Uterus (tissue), 2 donors: ENCODE measurements around the gene THEMIS.

Source experiments
- POLR2A ChIP-seq, 2 donors: fragments of 450-650 bp; IDR thresholded peaks; one replicate each; pipeline ENCODE4 v1.6.1; 2016; ENCODE audit warnings: antibody characterized with exemption in 2 of 2, mild to moderate bottlenecking in 1 of 2, moderate library complexity in 1 of 2
- TF ChIP-seq, protein P1 (sequence below), 4 experiments: fragments of 200-600 bp in 2 of 4; fragments of 450-650 bp in 2 of 4; sonication (generic) in 2 of 4; IDR thresholded peaks; one replicate each; pipeline ENCODE4 v1.5.1; 2016 to 2019; ENCODE audit warnings: antibody characterized with exemption in 4 of 4, mild to moderate bottlenecking in 2 of 4, moderate library complexity in 1 of 4

DNA sequence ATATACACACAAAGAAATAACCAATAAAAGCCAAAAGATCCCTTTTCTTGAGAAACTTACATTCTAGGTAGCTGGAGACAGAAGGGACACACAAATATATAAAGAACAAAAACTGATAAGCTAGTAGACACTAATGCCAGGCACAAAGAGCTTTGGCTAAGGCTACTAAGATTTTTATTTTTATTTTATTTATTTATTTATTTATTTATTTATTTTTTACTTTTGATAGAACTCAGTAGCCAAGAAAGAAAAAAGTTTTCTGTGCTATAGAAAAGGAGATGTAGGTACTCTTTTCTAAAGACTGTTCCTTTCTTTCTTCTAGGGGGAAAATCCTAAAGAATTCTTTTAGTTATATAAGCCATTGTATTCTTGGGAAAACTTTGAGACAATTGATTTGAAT, 34.1 kb downstream of the THEMIS start:
- TF ChIP-seq, protein P1, sequence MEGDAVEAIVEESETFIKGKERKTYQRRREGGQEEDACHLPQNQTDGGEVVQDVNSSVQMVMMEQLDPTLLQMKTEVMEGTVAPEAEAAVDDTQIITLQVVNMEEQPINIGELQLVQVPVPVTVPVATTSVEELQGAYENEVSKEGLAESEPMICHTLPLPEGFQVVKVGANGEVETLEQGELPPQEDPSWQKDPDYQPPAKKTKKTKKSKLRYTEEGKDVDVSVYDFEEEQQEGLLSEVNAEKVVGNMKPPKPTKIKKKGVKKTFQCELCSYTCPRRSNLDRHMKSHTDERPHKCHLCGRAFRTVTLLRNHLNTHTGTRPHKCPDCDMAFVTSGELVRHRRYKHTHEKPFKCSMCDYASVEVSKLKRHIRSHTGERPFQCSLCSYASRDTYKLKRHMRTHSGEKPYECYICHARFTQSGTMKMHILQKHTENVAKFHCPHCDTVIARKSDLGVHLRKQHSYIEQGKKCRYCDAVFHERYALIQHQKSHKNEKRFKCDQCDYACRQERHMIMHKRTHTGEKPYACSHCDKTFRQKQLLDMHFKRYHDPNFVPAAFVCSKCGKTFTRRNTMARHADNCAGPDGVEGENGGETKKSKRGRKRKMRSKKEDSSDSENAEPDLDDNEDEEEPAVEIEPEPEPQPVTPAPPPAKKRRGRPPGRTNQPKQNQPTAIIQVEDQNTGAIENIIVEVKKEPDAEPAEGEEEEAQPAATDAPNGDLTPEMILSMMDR (IDR thresholded peaks at IDR 0.05), result no peak
- no peak for TF ChIP-seq POLR2A (IDR thresholded peaks at IDR 0.05)
